A673 (cell line): Measurements from ENCODE around the gene PLET1. TPM values are rescaled to one million over a fixed set of nuclear protein-coding genes. Genes with fewer than 3 reads are reported as not detected.
A peak's percentile ranks its signal among the peaks of the same experiment; 100 is the strongest.

Experiments used
- BruUV-seq: library from RNA; stranded (reverse); fragments of 400-500 nt; replicated peaks from 2 replicates; lab custom pipeline; 2021; lab: Mats Ljungman, UMichigan
- CTCF ChIA-PET: fragments of 300-600 bp; sonication (Branson Sonifier 250); formaldehyde crosslinking; loops from one replicate; lab custom pipeline; 2022; ENCODE audit warnings: antibody characterized with exemption; lab: Charles Lee
- POLR2A ChIA-PET: fragments of 300-600 bp; sonication (Branson Sonifier 250); formaldehyde crosslinking; loops from one replicate; lab custom pipeline; 2022; ENCODE audit warnings: antibody characterized with exemption; ENCODE audit not compliant: low non-redundant PET; lab: Charles Lee
- DNase-seq: peaks from one replicate; pipeline ENCODE4 v3.0.0-alpha.2; 2015; ENCODE audit warnings: low spot score
- H3K27ac ChIP-seq: fragments of 200-600 bp; sonication (generic); 2 replicates; pipeline ENCODE4 v1.5.1; 2016; ENCODE audit warnings: mixed run types, low read depth, mild to moderate bottlenecking, mixed read lengths, antibody characterized with exemption, low read length; ENCODE audit not compliant: poor library complexity, severe bottlenecking
- H3K27me3 ChIP-seq: fragments of 200-600 bp; sonication (generic); replicated peaks from 2 replicates; pipeline ENCODE4 v1.6.1; 2017; ENCODE audit warnings: mixed run types, low read depth, mild to moderate bottlenecking, mixed read lengths, antibody characterized with exemption, low read length; ENCODE audit not compliant: insufficient read depth, poor library complexity
- H3K36me3 ChIP-seq: fragments of 200-600 bp; sonication (generic); 2 replicates; pipeline ENCODE4 v1.6.1; 2016; ENCODE audit warnings: mixed run types, mild to moderate bottlenecking, mixed read lengths, antibody characterized with exemption, low read length; ENCODE audit not compliant: insufficient read depth, poor library complexity, severe bottlenecking
- H3K4me1 ChIP-seq: fragments of 200-600 bp; sonication (generic); 2 replicates; pipeline ENCODE4 v1.6.1; 2017; ENCODE audit warnings: mixed run types, mild to moderate bottlenecking, mixed read lengths, antibody characterized with exemption, low read length; ENCODE audit not compliant: insufficient read depth, poor library complexity, severe bottlenecking
- H3K4me3 ChIP-seq: fragments of 200-600 bp; sonication (generic); 2 replicates; pipeline ENCODE4 v1.5.1; 2016; ENCODE audit warnings: low read depth, mixed run types, mild to moderate bottlenecking, mixed read lengths, low read length; ENCODE audit not compliant: poor library complexity, severe bottlenecking
- H3K9me3 ChIP-seq: fragments of 200-600 bp; sonication (generic); 2 replicates; pipeline ENCODE4 v1.6.1; 2016; ENCODE audit warnings: mixed run types, low read depth, mild to moderate bottlenecking, mixed read lengths, antibody characterized with exemption, low read length; ENCODE audit not compliant: poor library complexity, severe bottlenecking
- CTCF ChIP-seq: fragments of 300-800, 200-600 bp; sonication (generic); conservative IDR thresholded peaks from 2 replicates; pipeline ENCODE4 v1.5.1; 2017; ENCODE audit warnings: low read depth, mild to moderate bottlenecking, antibody characterized with exemption, low read length, moderate library complexity, mixed read lengths
- EZH2 ChIP-seq: fragments of 200-600 bp; sonication (generic); IDR thresholded peaks from 2 replicates; pipeline ENCODE4 v1.6.1; 2017; ENCODE audit warnings: borderline replicate concordance, low read depth, mild to moderate bottlenecking, mixed read lengths, antibody characterized with exemption, low read length; ENCODE audit not compliant: poor library complexity, severe bottlenecking
- intact Hi-C: fragments of 100-400 bp; cut with micrococcal nuclease; formaldehyde crosslinking; loops from one replicate; pipeline ENCODE4 v1.10.0; 2022; ENCODE audit not compliant: unreplicated experiment
- total RNA-seq: library from RNA; stranded (reverse); gene quantifications from 2 replicates; pipeline ENCODE4 v1.2.3, GENCODE V29; 2021

PLET1 gene
- total RNA-seq, 1 experiment from 2014 or later = not detected

DNA sequence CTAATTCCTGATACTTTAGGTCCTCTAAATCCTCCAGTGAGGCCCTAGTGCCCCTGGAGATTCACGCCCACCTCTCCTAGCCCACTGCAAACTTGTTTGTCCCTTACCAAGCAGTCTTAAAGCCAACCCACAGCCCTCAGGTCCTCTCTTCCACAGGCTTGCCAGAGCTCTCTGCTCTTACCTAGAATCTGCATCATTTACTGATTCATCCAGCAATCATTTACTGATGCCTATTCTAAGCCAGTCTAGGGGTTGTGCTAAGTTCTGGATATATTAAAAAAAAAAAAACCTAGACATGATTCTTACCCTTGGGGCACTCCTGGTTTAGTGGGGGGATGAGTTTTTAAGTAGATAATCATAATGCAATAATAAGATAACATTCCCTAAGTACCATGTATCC is 43.0 kb upstream of the PLET1 start:
- no peak overlapping the region for H3K27ac ChIP-seq
- H3K27me3 ChIP-seq = no peaks in the 10 kb centered on the region
- DNase-seq = no peak
- no peak overlapping the region for H3K4me3 ChIP-seq
- no peak for TF ChIP-seq EZH2
- TF ChIP-seq CTCF = no peak
- BruUV-seq = no TSS peak
- H3K9me3 ChIP-seq = no peaks in the 10 kb centered on the region
- ChIA-PET CTCF (interaction anchor here (0.7 kb wide), 1 partner anchor 19 kb away, joined by 5 read pairs; no protein-coding TSS in a partner anchor), POLR2A (no interaction called here)
- peaks cover 59% of the 10 kb centered on the region for H3K4me1 ChIP-seq
- H3K36me3 ChIP-seq = peaks cover 9% of the 10 kb centered on the region
- intact Hi-C loops = no loop called here

- no peak for TF ChIP-seq EZH2
- no peak for TF ChIP-seq CTCF
- Histone ChIP-seq H3K4me1 (peaks cover 71% of the 10 kb centered on the region), H3K9me3 (no peaks in the 10 kb centered on the region), H3K27ac (peak overlapping the region; percentile 82), H3K27me3 (no peaks in the 10 kb centered on the region), H3K36me3 (peaks cover under 1% of the 10 kb centered on the region), H3K4me3 (no peak overlapping the region)
- BruUV-seq = TSS peak; percentile 78
- intact Hi-C loops = no loop called here
- DNase-seq = peak; percentile 61
- ChIA-PET POLR2A (no interaction called here), CTCF (interaction anchor here (0.6 to 0.7 kb wide), 2 partner anchors 23 to 987 kb away, joined by 3 to 4 read pairs; no protein-coding TSS in a partner anchor)
Observed at GRCh38 chr11:112302226-112302868, 41.7 kb upstream of the PLET1 start.

GRCh38 chr11:112300094-112300786 is 39.6 kb upstream of the PLET1 start:
- intact Hi-C loops = no loop called here
- TF ChIP-seq CTCF = no peak
- no peak for TF ChIP-seq EZH2
- Histone ChIP-seq H3K4me1 (peaks cover 78% of the 10 kb centered on the region), H3K36me3 (peaks cover 15% of the 10 kb centered on the region), H3K27ac (peak overlapping the region; percentile 25), H3K27me3 (no peaks in the 10 kb centered on the region), H3K9me3 (no peaks in the 10 kb centered on the region), H3K4me3 (no peak overlapping the region)
- no TSS peak for BruUV-seq
- CTCF ChIA-PET = no interaction called here
- POLR2A ChIA-PET = no interaction called here
- DNase-seq = no peak
